Epithelial cell of esophagus (primary cell): ENCODE measurements around the gene CNTNAP2.

Experiments
- DNase-seq: peaks from one replicate; pipeline ENCODE4 v3.0.0; 2010; ENCODE audit warnings: low read depth
- H3K4me3 ChIP-seq: 2 replicates; pipeline ENCODE4 v1.5.1; 2011; ENCODE audit warnings: mild to moderate bottlenecking, low read length, control low read depth
- TF ChIP-seq, protein P1 (sequence below): IDR thresholded peaks from 2 replicates; pipeline ENCODE4 v1.5.1; 2011; ENCODE audit warnings: low read depth, mild to moderate bottlenecking, low read length, control low read depth, inconsistent platforms; ENCODE audit not compliant: insufficient read depth; ENCODE audit errors: missing control alignments

The CNTNAP2 gene

DNA sequence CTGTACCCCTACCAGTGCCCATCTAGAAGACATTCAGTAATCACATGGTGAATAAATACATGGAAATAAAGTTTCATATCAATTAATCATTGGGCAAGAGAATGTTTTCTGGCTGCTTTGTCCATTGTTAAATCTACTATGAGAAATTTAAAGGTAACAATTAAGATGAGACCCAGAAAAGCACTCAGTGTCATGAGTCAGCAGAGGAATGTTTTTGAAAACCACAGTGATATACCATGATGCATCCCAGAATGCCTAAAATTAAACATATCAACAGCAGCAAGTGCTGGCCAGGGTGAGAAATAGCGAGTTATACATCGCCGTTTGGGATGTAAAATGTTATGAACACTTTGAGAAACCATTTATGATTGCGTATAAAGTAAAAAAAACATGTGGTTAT is 1648.7 kb downstream of the CNTNAP2 start:
- H3K4me3 ChIP-seq: no peak overlapping the region
- TF ChIP-seq, protein P1, sequence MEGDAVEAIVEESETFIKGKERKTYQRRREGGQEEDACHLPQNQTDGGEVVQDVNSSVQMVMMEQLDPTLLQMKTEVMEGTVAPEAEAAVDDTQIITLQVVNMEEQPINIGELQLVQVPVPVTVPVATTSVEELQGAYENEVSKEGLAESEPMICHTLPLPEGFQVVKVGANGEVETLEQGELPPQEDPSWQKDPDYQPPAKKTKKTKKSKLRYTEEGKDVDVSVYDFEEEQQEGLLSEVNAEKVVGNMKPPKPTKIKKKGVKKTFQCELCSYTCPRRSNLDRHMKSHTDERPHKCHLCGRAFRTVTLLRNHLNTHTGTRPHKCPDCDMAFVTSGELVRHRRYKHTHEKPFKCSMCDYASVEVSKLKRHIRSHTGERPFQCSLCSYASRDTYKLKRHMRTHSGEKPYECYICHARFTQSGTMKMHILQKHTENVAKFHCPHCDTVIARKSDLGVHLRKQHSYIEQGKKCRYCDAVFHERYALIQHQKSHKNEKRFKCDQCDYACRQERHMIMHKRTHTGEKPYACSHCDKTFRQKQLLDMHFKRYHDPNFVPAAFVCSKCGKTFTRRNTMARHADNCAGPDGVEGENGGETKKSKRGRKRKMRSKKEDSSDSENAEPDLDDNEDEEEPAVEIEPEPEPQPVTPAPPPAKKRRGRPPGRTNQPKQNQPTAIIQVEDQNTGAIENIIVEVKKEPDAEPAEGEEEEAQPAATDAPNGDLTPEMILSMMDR: no peak
- DNase-seq: no peak

DNA sequence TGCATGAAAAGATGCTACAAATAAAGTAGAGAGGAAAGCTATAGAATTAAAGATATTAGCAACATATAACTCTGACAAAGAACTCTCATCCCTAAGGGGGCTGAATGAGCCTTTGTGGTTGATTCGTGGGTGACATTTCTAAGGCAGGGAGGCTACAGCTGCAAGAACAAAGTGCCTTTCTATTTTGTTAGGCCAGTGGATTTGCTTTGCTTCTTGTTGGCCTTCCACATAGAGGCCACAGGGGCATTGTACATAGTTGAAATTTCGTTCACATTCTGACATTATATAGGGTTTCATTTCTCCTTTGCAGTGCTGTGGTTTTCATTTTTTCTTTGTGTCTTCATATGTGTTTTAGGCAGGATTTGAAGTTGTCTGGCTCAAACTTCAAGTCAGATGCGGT is 1654.7 kb downstream of the CNTNAP2 start:
- no peak for DNase-seq
- TF ChIP-seq, protein P1: no peak
- H3K4me3 ChIP-seq: no peak overlapping the region

DNA sequence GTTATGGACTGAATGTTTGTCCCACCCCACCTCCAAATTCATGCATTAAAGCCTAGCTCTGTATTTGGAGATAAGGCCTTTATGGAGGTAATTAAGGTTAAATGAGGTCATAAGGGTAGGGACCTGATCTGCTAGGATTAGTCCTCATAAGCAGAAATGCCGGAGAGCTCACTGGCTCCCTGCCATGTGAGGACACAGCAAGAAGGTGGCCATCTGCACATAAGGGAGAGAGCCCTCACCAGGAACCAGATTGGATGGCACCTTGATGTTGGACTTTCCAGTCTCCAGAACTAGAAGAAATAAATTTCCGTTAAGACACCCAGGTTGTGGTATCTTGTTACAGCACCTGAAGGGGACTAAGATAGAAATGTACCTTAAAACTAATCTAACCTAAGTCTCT is 1657.9 kb downstream of the CNTNAP2 start:
- TF ChIP-seq, protein P1: no peak

DNA sequence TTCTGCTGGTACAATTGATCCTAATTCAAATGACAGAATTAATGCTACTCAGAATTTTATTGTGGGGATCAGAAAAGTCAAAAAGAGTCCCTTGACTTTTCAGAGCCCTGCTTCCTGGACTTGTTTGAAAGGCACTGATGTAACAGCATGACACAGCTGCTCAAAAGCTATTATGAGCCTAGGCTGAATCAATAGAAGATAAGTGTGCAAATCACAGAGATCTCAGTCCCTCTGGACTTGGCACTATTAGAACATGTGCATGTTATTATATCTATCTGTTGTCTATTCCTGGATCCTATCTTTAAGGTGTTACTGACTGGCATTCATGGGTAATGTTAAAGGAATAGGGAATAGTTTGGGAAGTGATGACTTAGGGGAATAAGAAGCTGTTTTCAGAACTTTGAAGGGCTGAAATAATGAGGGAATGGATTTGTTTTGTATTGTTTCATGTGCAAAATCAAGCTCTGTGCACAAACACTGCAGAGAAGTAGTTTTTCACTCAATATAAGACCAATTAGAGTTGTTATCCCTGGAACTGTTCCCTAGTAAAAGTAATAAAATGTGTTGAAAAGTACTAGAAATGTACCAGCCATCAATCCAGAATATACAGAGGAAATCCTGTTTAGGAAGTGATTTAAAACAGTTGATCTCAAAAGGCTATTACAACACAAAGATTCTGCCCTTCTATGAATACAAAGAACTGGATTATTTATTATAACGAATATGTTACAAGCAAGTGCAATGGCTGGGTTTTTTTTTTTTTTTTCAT is 1659.1 kb downstream of the CNTNAP2 start:
- TF ChIP-seq, protein P1: no peak
- no peak overlapping the region for H3K4me3 ChIP-seq
- DNase-seq: no peak

More for the DNA sequence above, 1657.9 kb downstream of the CNTNAP2 start:
- DNase-seq: no peak
- no peak overlapping the region for H3K4me3 ChIP-seq

DNA sequence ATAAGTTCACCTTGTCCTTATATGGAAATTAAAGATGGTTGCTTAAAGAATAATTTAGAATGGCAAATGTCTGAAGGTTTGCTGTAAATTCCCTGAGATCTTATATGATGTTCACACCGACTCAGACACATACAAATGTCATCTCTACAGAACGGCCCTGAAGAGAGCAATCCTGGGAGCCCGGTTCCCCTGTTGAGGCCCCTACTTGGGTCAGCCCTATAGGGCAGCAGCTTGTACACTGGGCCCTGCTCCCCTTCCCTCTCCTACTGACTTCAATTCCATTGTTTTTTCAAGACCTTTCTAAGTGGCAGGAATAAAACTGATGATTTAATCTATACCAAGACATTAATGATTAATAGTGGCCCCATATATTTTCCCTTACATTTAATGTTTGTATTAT is 1660.7 kb downstream of the CNTNAP2 start:
- no peak for DNase-seq
- TF ChIP-seq, protein P1: no peak
- no peak overlapping the region for H3K4me3 ChIP-seq

DNA sequence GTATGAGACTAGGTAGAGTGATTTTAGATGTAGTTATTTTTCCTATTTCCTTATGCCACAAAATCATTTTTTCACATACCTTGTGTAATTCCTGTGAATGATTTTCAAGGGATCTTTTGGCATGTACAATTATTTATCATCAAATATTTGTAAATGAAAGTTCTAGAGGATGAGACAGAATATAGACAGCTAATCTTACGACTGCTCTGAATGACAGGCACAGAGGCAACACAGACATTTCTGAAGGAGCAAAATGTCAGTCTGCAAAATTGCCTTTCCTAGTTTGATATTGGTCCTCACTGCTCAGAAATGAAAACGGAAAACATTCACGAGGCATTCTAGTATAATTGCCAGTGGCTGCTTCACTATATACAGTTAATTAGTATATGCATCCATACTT is 1663.3 kb downstream of the CNTNAP2 start:
- DNase-seq: no peak
- no peak overlapping the region for H3K4me3 ChIP-seq
- TF ChIP-seq, protein P1: no peak

DNA sequence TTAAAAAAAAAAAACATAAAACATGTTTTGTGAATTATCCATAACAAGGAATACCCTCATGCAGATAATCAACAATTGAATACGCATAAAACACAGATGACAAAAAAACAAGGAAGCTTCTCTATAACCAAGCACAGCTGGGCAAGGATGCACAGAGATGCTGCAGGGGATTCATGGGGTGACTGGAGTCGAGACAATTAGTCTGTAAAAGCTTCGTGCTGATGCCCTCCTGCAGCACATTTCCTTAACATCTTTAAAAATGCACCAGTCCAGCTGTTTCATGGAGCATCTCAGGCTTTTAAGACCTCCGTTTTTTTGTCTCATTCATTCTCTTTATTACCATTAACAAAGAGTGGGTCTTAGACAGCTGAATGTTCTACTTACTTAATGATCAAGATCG is 1680.0 kb downstream of the CNTNAP2 start:
- TF ChIP-seq, protein P1: no peak
- H3K4me3 ChIP-seq: no peak overlapping the region
- DNase-seq: no peak
